ENCODE data around the gene CERK. TPM values are rescaled to one million over a fixed set of nuclear protein-coding genes. Genes with fewer than 3 reads are reported as not detected.

Gene CERK
- total RNA-seq, 1 experiment from 2014 or later, result 37.7 TPM

- no peak for DNase-seq (ENCODE audit: low read depth)
These were observed 34.7 kb downstream of the CERK start for GRCh38 chr22:46703171-46703995.

- no peak for DNase-seq (ENCODE audit: low read depth)
These were observed 36.8 kb downstream of the CERK start for GRCh38 chr22:46701262-46701661.

GRCh38 chr22:46699091-46699490 lies 39.0 kb downstream of the CERK start:
- no peak for DNase-seq (ENCODE audit: low read depth)

GRCh38 chr22:46697811-46698515 lies 40.1 kb downstream of the CERK start:
- DNase-seq (ENCODE audit: low read depth), result no peak

GRCh38 chr22:46696614-46697013 lies 41.4 kb downstream of the CERK start:
- DNase-seq (ENCODE audit: low read depth), result no peak

GRCh38 chr22:46696229-46696518 lies 41.9 kb downstream of the CERK start:
- no peak for DNase-seq (ENCODE audit: low read depth)

GRCh38 chr22:46695346-46696228 lies 42.5 kb downstream of the CERK start:
- no peak for DNase-seq (ENCODE audit: low read depth)

GRCh38 chr22:46694416-46695170 lies 43.5 kb downstream of the CERK start:
- DNase-seq (ENCODE audit: low read depth), result no peak

GRCh38 chr22:46693634-46694415 lies 44.2 kb downstream of the CERK start:
- DNase-seq (ENCODE audit: low read depth), result no peak

GRCh38 chr22:46691571-46691970 lies 46.5 kb downstream of the CERK start:
- DNase-seq (ENCODE audit: low read depth), result no peak

GRCh38 chr22:46690146-46690545 lies 47.9 kb downstream of the CERK start:
- DNase-seq (ENCODE audit: low read depth), result no peak

GRCh38 chr22:46688949-46689348 lies 49.1 kb downstream of the CERK start:
- no peak for DNase-seq (ENCODE audit: low read depth)

GRCh38 chr22:46687460-46687859 lies 50.6 kb downstream of the CERK start:
- DNase-seq (ENCODE audit: low read depth), result no peak

GRCh38 chr22:46687048-46687444 lies 51.0 kb downstream of the CERK start:
- no peak for DNase-seq (ENCODE audit: low read depth)

- DNase-seq (ENCODE audit: low read depth), result no peak
These were observed 51.6 kb downstream of the CERK start for GRCh38 chr22:46686221-46687047.

- DNase-seq (ENCODE audit: low read depth), result no peak
These were observed 53.3 kb downstream of the CERK start for GRCh38 chr22:46684706-46685105.

- DNase-seq (ENCODE audit: low read depth), result no peak
These were observed 55.9 kb downstream of the CERK start for GRCh38 chr22:46682011-46682731.

GRCh38 chr22:46681010-46681409 lies 57.0 kb downstream of the CERK start:
- no peak for DNase-seq (ENCODE audit: low read depth)

- DNase-seq (ENCODE audit: low read depth), result no peak
These were observed 58.3 kb downstream of the CERK start for GRCh38 chr22:46679706-46680269.
